SK-N-SH treated with all-trans-retinoic acid at 6 μM for 48 hours (cell line): ENCODE results near the gene JAM2.

Source experiments
- ARNTL ChIP-seq: fragments of 450-650 bp; formaldehyde crosslinking; IDR thresholded peaks from 2 replicates; pipeline ENCODE4 v1.5.0; 2020; ENCODE audit warnings: low read depth, mild to moderate bottlenecking, moderate library complexity, borderline replicate concordance
- CREB5 ChIP-seq: fragments of 250-450 bp; sonication (Bioruptor Pico); IDR thresholded peaks from 2 replicates; pipeline ENCODE4 v1.5.1; 2020; ENCODE audit warnings: low read depth, mild to moderate bottlenecking, moderate library complexity
- CSRNP3 ChIP-seq: fragments of 250-450 bp; sonication (Bioruptor Pico); IDR thresholded peaks from 2 replicates; pipeline ENCODE4 v1.5.1; 2021; ENCODE audit warnings: mild to moderate bottlenecking, moderate library complexity
- ESRRG ChIP-seq: fragments of 250-450 bp; sonication (Bioruptor Pico); IDR thresholded peaks from 2 replicates; pipeline ENCODE4 v1.6.1; 2021; ENCODE audit warnings: mild to moderate bottlenecking
- GLIS3 ChIP-seq: fragments of 250-450 bp; sonication (Bioruptor Pico); IDR thresholded peaks from 2 replicates; pipeline ENCODE4 v1.5.0; 2020; ENCODE audit warnings: mild to moderate bottlenecking, moderate library complexity
- ISL1 ChIP-seq: fragments of 250-450 bp; sonication (Bioruptor Pico); IDR thresholded peaks from 2 replicates; pipeline ENCODE4 v2.1.2; 2022; ENCODE audit warnings: mild to moderate bottlenecking, moderate library complexity
- PATZ1 ChIP-seq: fragments of 250-450 bp; sonication (Bioruptor Pico); IDR thresholded peaks from 2 replicates; pipeline ENCODE4 v1.8.0; 2020; ENCODE audit warnings: mild to moderate bottlenecking, moderate library complexity, borderline replicate concordance
- PPARA ChIP-seq: fragments of 250-450 bp; sonication (Bioruptor Pico); IDR thresholded peaks from 2 replicates; pipeline ENCODE4 v1.5.0; 2020; ENCODE audit warnings: mild to moderate bottlenecking, borderline replicate concordance
- RARB ChIP-seq: fragments of 250-450 bp; sonication (Bioruptor Pico); IDR thresholded peaks from 2 replicates; pipeline ENCODE4 v1.8.0; 2021; ENCODE audit warnings: mild to moderate bottlenecking, moderate library complexity
- SNAI2 ChIP-seq: fragments of 250-450 bp; sonication (Bioruptor Pico); IDR thresholded peaks from 2 replicates; pipeline ENCODE4 v1.5.0; 2020; ENCODE audit warnings: mild to moderate bottlenecking, moderate library complexity
- ZC3H10 ChIP-seq: fragments of 250-450 bp; sonication (Bioruptor Pico); IDR thresholded peaks from 2 replicates; pipeline ENCODE4 v1.5.1; 2021; ENCODE audit warnings: mild to moderate bottlenecking, moderate library complexity
- ZFP3 ChIP-seq: fragments of 250-450 bp; sonication (Bioruptor Pico); IDR thresholded peaks from 2 replicates; pipeline ENCODE4 v1.5.0; 2020; ENCODE audit warnings: mild to moderate bottlenecking, moderate library complexity
- ZFP30 ChIP-seq: fragments of 450-650 bp; formaldehyde crosslinking; IDR thresholded peaks from 2 replicates; pipeline ENCODE4 v1.5.0; 2022; ENCODE audit warnings: mild to moderate bottlenecking, moderate library complexity
- ZNF70 ChIP-seq: fragments of 450-650 bp; formaldehyde crosslinking; IDR thresholded peaks from 2 replicates; pipeline ENCODE4 v1.5.0; 2020; ENCODE audit warnings: mild to moderate bottlenecking, moderate library complexity

GRCh38 chr21:25732091-25732760 lies 93.2 kb downstream of the JAM2 start:
- TF ChIP-seq PATZ1 (CRISPR knock-in tag) (no peak), PPARA (CRISPR knock-in tag) (no peak), ARNTL (no peak), ISL1 (CRISPR knock-in tag) (no peak), CSRNP3 (CRISPR knock-in tag) (no peak), ESRRG (no peak), ZFP30 (CRISPR knock-in tag) (no peak), CREB5 (CRISPR knock-in tag) (no peak), SNAI2 (CRISPR knock-in tag) (no peak), ZNF70 (CRISPR knock-in tag) (no peak), ZFP3 (no peak), GLIS3 (CRISPR knock-in tag) (no peak), ZC3H10 (CRISPR knock-in tag) (no peak), RARB (CRISPR knock-in tag) (no peak)
